ENCODE measurements around the gene ZRSR2.

DNA sequence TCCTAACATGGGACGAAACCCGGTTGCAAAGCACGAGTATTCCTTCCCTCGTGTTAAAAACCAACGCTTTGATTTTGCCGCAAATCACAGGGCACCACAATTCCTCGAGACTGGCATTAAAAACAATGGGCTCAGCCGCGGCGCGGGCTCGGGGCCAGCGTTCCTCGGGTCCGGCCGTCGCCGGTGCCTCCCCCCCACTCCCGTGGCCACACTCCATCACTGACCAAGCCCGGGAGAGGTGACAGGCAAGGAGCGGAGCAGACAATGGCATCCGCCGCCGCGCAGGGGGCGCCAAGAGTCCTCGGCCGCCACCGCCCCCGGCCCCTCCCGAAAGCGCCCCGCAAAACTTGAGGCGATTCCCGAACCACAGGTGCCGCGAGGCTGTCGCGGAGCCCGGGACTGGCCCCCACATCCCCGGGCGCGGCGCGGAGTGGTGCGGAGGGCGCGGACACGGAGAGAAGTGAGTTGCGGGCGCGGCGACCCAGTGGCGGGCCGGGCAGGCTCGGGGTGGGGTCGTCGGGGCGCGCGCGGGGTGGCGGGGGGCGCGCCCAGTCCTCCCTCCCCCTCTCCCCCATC lies 63.9 kb downstream of the ZRSR2 start:
- TF ChIP-seq, protein P1, sequence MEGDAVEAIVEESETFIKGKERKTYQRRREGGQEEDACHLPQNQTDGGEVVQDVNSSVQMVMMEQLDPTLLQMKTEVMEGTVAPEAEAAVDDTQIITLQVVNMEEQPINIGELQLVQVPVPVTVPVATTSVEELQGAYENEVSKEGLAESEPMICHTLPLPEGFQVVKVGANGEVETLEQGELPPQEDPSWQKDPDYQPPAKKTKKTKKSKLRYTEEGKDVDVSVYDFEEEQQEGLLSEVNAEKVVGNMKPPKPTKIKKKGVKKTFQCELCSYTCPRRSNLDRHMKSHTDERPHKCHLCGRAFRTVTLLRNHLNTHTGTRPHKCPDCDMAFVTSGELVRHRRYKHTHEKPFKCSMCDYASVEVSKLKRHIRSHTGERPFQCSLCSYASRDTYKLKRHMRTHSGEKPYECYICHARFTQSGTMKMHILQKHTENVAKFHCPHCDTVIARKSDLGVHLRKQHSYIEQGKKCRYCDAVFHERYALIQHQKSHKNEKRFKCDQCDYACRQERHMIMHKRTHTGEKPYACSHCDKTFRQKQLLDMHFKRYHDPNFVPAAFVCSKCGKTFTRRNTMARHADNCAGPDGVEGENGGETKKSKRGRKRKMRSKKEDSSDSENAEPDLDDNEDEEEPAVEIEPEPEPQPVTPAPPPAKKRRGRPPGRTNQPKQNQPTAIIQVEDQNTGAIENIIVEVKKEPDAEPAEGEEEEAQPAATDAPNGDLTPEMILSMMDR (IDR thresholded peaks at IDR 0.05) = no peak
- no peak for TF ChIP-seq POLR2AphosphoS5 (IDR thresholded peaks at IDR 0.05)
- no peak for TF ChIP-seq POLR2A (IDR thresholded peaks at IDR 0.05)

All from prostate gland (tissue), 2 donors.